Activated CD4-positive, alpha-beta T cell treated with anti-CD3 and anti-CD28 coated beads, Interleukin-2, amount 50 U/mL, for 1 hour (primary cell): ENCODE measurements around the gene CDC20.
A peak's percentile ranks its signal among the peaks of the same experiment; 100 is the strongest.

Experiments
- DNase-seq: peaks from one replicate; pipeline ENCODE4 v3.0.0-alpha.2; 2020

The CDC20 gene

GRCh38 chr1:43358746-43359693, at the start of gene CDC20:
Gene CDC20 (plus strand): TSS chr1:43358981. CDS start chr1:43359216, 235 bp downstream.
- peak; percentile 96 for DNase-seq

DNA sequence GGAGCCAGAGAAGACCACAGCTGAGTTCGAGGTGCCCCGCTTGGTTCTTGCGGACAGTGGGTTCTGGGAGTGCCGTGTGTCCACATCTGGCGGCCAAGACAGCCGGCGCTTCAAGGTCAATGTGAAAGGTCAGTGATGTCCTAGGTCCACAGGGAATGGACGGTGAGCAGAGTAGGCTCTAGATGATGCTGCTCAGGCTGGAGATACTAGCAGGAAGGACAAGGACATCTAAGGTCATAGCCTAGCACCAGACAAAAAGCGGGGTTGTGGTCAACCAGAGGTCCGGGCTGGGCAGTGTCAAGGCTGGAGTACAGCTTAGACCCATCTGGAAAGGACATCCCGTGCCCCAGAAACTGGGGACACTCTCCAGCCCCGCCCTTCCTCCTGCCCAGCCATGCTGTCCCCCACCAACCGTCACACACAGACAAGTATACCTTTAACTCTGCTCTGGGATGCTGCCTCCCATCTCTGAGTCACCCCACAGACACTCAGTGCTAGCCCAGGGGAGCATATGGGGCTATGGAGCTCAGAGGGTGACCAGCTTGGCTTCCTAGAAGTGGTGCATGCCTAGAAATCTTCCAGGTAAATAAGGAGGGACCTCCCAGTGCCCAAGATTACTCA, 49.3 kb upstream of the CDC20 start:
- no peak for DNase-seq

DNA sequence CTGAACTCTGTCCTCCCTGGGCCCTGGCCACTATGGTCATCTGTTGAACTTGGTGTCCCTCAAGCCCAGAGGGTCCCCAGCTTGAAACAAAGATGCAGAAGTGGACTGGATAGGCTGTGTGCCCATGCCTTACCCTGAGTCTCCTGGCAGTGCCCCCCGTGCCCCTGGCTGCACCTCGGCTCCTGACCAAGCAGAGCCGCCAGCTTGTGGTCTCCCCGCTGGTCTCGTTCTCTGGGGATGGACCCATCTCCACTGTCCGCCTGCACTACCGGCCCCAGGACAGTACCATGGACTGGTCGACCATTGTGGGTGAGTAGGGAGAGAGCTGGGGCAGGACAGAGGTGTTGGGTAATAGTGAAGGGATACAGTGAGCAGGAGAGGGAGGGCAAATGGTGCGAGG, 47.3 kb upstream of the CDC20 start:
- no peak for DNase-seq

GRCh38 chr1:43312212-43312623, 46.6 kb upstream of the CDC20 start:
- no peak for DNase-seq

DNA sequence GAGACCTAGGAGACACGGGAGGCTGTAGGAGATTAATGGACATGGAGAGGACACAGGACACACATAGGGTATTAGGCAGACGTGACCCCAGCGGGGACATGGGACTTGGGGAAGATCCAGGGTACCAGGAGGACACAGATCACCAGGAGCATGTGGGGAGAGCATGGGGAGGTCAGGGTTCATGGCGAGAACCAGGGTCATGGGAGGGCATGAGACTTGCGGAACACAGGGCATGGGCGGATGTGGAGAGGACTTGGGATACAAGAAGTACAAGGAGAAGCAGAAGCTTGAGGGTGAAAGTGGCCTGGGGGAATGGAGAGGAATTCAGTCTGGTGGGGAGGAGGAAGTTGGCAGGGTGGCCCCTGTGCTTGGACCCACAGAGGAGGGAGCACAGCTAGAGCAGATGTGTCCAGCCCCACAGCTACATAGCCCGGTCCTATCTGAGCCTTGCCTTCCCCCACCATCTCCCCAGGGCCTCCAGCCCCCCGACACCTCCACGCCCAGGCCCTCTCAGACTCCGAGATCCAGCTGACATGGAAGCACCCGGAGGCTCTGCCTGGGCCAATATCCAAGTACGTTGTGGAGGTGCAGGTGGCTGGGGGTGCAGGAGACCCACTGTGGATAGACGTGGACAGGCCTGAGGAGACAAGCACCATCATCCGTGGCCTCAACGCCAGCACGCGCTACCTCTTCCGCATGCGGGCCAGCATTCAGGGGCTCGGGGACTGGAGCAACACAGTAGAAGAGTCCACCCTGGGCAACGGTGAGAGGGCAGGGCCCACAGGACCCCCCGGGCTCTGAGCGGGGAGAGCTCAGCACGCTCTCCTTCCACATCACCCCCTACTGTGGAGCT, 45.9 kb upstream of the CDC20 start:
- no peak for DNase-seq

GRCh38 chr1:43313771-43314170, 45.0 kb upstream of the CDC20 start:
- DNase-seq: no peak

- DNase-seq: no peak
Observed at GRCh38 chr1:43314233-43314632, 44.5 kb upstream of the CDC20 start.

GRCh38 chr1:43315481-43315880, 43.3 kb upstream of the CDC20 start:
- no peak for DNase-seq

DNA sequence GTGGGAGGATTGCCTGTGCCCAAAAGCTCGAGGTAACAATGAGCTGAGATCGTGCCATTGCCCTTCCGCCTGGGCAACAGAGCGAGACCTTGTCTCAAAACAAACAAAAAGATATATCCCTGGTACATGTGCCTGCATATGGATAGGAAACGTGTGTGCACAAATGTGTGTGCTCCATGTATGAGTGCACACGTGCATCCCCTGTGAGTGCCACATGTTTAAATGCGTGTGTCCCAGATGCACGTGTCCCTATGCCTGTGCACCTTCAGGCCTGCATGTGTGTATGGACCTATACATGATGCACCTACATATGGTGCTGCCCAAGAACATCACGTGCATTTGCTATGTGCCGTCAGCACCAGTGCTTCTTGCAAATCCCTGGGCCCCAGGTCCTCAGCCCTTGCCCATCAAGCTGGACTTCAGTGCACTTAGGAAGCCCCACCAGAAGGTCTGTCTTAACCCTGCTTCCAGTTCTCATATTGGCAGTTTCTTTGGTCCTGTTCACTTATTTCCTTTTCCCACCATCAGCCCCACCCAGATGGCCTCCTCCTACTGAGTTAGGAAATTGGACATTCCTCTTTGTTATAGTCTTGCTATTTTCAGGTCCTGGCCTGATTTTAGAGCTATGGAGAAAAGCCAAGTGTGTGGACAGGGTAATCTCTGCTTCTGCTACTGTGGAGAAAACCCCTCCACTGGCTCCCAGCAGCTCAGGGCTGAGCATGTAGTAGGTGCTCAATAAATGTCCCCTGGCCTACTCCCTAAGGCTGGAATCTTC, 42.6 kb upstream of the CDC20 start:
- no peak for DNase-seq

DNA sequence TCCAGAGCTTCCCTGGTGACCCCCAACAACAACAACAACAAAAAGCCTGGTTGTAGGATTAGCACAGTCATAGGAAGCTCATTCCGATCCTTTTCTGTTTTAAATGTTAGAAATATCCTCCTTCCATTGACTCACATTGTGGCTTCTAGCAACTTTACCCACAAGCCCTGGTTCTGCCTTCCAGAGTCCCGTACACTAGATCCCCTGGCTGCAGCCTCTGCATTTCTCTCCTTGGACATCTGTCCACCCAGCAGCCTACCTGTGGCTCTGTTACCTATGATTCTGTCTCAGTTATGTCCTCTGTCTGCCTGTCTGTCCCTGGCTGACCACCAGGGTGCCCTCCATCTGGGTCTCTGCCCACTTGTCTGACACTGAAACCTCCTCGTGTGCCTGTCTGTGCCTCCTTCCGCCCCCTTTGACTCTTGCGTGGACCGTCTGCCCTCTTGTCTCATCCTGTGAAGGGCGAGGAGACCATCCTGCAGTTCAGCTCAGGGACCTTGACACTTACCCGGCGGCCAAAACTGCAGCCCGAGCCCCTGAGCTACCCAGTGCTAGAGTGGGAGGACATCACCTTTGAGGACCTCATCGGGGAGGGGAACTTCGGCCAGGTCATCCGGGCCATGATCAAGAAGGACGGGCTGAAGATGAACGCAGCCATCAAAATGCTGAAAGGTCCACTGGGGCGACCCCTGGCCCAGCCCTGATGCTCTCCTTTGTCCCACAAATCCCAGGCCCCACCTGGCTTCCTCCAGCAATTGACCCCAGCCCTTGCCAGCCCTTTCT, 41.9 kb upstream of the CDC20 start:
- DNase-seq: no peak

GRCh38 chr1:43317817-43318471, 40.8 kb upstream of the CDC20 start:
- DNase-seq: no peak

- DNase-seq: no peak
Observed at GRCh38 chr1:43318831-43319230, 40.0 kb upstream of the CDC20 start.

- no peak for DNase-seq
Observed at GRCh38 chr1:43319288-43319687, 39.5 kb upstream of the CDC20 start.

GRCh38 chr1:43319766-43320165, 39.0 kb upstream of the CDC20 start:
- no peak for DNase-seq

DNA sequence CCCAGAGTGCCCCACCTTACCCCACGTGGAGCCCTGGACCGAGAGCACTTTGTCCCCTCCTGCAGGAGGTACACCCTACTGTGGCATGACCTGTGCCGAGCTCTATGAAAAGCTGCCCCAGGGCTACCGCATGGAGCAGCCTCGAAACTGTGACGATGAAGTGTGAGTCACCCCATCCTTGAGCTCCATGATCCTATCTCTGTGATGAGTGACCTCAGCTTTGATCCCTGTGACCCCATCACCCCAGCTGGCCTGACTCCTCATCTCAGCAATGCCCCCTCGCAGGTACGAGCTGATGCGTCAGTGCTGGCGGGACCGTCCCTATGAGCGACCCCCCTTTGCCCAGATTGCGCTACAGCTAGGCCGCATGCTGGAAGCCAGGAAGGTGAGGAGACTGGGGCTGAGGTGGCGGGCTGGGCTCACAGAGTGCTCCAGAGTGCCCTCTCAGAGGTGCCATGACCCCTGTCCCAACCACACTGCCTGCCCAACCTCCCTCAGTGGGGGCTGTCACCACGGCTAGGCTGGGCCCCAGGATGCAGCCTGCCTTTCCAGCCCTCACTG, 37.4 kb upstream of the CDC20 start:
- no peak for DNase-seq

GRCh38 chr1:43322506-43322905, 36.3 kb upstream of the CDC20 start:
- DNase-seq: no peak

GRCh38 chr1:43324810-43325209, 34.0 kb upstream of the CDC20 start:
- no peak for DNase-seq

DNA sequence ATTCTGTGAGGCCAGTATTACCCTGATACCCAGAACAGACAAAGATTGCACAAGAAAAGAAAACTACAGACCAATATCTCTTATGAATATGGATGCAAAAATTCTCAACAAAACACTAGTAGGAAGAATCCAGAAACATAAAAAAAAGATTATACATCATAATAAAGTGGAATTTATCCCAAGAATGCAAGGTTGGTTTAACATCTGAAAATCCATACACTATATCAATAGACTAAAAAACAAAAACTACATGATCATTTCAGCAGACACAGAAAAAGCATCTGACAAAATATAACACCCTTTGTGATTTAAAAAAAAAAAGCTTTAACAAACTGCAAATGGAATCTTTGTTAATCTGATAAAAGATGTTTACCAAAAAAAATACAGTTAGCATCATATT, 33.4 kb upstream of the CDC20 start:
- no peak for DNase-seq

- DNase-seq: no peak
Observed at GRCh38 chr1:43327549-43328292, 31.1 kb upstream of the CDC20 start.
